ENCODE data around the gene AFF3. TPM values are rescaled to one million over a fixed set of nuclear protein-coding genes. Genes with fewer than 3 reads are reported as not detected.

AFF3 gene
- total and polyA plus RNA-seq, 8 donors, result 1.4 to 78.8 (median 14.7) TPM

DNA sequence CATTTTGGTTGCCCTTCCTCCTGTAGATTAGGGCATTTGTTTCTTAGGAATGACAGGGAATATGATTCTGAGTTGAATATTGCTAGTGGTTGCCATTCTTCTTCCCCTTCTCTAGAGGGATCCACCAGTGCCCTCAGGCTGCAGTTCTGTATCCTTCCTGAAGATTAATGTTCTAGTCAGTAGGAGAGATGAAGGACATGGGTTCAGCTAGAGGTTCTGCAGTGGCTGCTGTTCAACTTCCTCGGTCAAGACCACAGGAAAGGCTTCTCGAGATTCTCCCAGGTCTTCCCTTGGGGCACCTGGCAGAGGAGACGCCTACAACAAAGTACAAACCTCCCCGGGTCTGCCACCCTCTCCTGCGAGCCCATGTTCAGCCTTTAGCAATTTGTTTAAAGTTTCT lies 325.5 kb downstream of the AFF3 start:
- Histone ChIP-seq H3K27me3 (no peaks in the 10 kb centered on the region), H3K4me1 (no peaks in the 10 kb centered on the region), H3K36me3 (no peaks in the 10 kb centered on the region), H3K9me3 (no peaks in the 10 kb centered on the region), H3K27ac (no peak overlapping the region), H3K4me3 (no peak overlapping the region)
- no peak for DNase-seq
- WGBS, 5 donors, result 84 to 95% (median 93%) methylated on average over 5 of the region's 5 CpGs
- TF ChIP-seq EP300 (IDR thresholded peaks at IDR 0.05) (no peak), POLR2A (IDR thresholded peaks at IDR 0.05) (no peak), POLR2AphosphoS5 (IDR thresholded peaks at IDR 0.05) (no peak)
- TF ChIP-seq, protein P1, sequence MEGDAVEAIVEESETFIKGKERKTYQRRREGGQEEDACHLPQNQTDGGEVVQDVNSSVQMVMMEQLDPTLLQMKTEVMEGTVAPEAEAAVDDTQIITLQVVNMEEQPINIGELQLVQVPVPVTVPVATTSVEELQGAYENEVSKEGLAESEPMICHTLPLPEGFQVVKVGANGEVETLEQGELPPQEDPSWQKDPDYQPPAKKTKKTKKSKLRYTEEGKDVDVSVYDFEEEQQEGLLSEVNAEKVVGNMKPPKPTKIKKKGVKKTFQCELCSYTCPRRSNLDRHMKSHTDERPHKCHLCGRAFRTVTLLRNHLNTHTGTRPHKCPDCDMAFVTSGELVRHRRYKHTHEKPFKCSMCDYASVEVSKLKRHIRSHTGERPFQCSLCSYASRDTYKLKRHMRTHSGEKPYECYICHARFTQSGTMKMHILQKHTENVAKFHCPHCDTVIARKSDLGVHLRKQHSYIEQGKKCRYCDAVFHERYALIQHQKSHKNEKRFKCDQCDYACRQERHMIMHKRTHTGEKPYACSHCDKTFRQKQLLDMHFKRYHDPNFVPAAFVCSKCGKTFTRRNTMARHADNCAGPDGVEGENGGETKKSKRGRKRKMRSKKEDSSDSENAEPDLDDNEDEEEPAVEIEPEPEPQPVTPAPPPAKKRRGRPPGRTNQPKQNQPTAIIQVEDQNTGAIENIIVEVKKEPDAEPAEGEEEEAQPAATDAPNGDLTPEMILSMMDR (IDR thresholded peaks at IDR 0.05), result no peak
- intact Hi-C loops (cut with DNase I; ENCODE audit: low total_unique reads), result no loop called here

DNA sequence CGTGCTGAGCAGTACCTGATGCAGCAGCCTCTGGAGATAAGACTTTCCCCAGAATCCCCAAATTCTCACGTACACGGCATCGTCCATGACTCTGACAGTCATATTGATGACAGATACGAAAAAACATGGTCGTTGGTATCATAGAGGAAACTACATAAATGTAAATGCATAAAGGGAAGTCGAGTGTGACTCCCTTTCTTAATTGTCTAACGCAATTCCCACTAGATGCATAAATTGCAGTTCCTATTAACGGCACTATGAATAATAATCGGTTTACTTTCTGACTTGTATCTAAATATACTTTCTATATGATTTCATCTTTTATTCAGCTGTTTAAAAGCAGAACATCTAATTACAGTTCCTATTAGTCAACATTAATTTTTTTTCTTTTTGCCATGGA lies 330.0 kb downstream of the AFF3 start:
- Histone ChIP-seq H3K36me3 (no peaks in the 10 kb centered on the region), H3K4me3 (no peak overlapping the region), H3K4me1 (no peaks in the 10 kb centered on the region), H3K9me3 (no peaks in the 10 kb centered on the region), H3K27ac (no peak overlapping the region), H3K27me3 (no peaks in the 10 kb centered on the region)
- TF ChIP-seq POLR2A (IDR thresholded peaks at IDR 0.05), result no peak
- no peak for TF ChIP-seq POLR2AphosphoS5 (IDR thresholded peaks at IDR 0.05)
- TF ChIP-seq, protein P1 (IDR thresholded peaks at IDR 0.05), result no peak
- TF ChIP-seq EP300 (IDR thresholded peaks at IDR 0.05), result no peak
- intact Hi-C loops (cut with DNase I; ENCODE audit: low total_unique reads), result no loop called here
- WGBS, 5 donors, result 82 to 87% (median 86%) methylated on average over 10 of the region's 10 CpGs
- no peak for DNase-seq

DNA sequence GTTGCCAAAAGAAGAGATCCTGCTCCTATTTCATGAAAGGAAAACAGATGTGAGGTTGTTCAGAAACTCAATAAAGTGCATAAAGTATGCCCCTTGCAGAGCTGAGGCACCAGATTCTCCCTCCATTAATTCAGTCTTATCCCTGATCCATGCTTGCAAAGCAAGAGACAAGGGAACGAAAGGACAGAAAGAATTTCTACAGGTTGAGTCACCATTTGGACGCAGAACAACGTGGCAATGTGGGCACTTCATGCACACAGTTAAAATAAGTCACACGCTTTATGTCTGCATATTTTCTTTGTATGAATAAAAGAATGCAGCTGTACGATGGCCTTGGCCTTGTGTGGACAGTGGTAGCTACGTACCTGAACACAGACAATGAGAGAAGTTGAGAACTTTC lies 330.8 kb downstream of the AFF3 start:
- no peaks in the 10 kb centered on the region for H3K36me3 ChIP-seq
- TF ChIP-seq POLR2A (IDR thresholded peaks at IDR 0.05) (no peak), EP300 (IDR thresholded peaks at IDR 0.05) (no peak), POLR2AphosphoS5 (IDR thresholded peaks at IDR 0.05) (no peak)
- TF ChIP-seq, protein P1 (IDR thresholded peaks at IDR 0.05), result no peak
- no peaks in the 10 kb centered on the region for H3K27me3 ChIP-seq
- no peak overlapping the region for H3K27ac ChIP-seq
- H3K9me3 ChIP-seq, result no peaks in the 10 kb centered on the region
- 89 to 96% (median 93%) methylated on average over 6 of the region's 6 CpGs for WGBS, 5 donors
- H3K4me3 ChIP-seq, result no peak overlapping the region
- no peaks in the 10 kb centered on the region for H3K4me1 ChIP-seq
- DNase-seq, result no peak
- intact Hi-C loops (cut with DNase I; ENCODE audit: low total_unique reads), result no loop called here

DNA sequence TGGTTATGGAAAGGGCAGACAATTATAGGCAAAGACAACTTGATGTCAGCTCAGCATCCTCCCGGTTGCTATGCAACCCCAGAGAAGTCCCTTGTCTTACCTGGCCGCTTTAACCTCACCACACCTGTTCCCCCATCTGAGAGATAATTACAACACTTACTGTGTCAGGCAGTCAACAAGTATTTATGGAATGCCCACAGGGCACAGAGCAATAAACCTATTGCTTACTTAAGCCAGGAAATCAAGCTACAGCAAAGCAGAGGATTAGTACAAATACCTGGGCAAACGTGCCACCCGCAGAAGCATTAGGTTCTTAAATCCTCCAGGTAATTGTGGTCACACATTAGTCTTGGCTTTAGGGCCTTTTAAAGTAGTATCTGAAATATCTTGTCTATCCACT lies 332.2 kb downstream of the AFF3 start:
- DNase-seq, result no peak
- no peaks in the 10 kb centered on the region for H3K36me3 ChIP-seq
- H3K27ac ChIP-seq, result no peak overlapping the region
- TF ChIP-seq, protein P1 (IDR thresholded peaks at IDR 0.05), result no peak
- TF ChIP-seq EP300 (IDR thresholded peaks at IDR 0.05) (no peak), POLR2A (IDR thresholded peaks at IDR 0.05) (no peak), POLR2AphosphoS5 (IDR thresholded peaks at IDR 0.05) (no peak)
- H3K4me3 ChIP-seq, result no peak overlapping the region
- intact Hi-C loops (cut with DNase I; ENCODE audit: low total_unique reads), result no loop called here
- WGBS, 5 donors, result 79 to 90% (median 87%) methylated on average over 4 of the region's 4 CpGs
- H3K27me3 ChIP-seq, result no peaks in the 10 kb centered on the region
- H3K9me3 ChIP-seq, result no peaks in the 10 kb centered on the region
- H3K4me1 ChIP-seq, result no peaks in the 10 kb centered on the region

Data from stomach (tissue), 9 donors.